GM12891 (cell line): ENCODE measurements around the gene CMTR1.

Experiments
- PAX5 ChIP-seq: IDR thresholded peaks from 2 replicates; pipeline ENCODE4 v1.6.1; 2011; ENCODE audit warnings: low read length, moderate library complexity, mild to moderate bottlenecking; ENCODE audit not compliant: insufficient read depth, severe bottlenecking
- POLR2A ChIP-seq: IDR thresholded peaks from 2 replicates; pipeline ENCODE4 v1.6.1; 2011; ENCODE audit warnings: low read depth, low read length, control low read depth
- POLR2AphosphoS5 ChIP-seq: IDR thresholded peaks from 2 replicates; pipeline ENCODE4 v1.6.1; 2011; ENCODE audit warnings: low read depth, low read length, control low read depth

DNA sequence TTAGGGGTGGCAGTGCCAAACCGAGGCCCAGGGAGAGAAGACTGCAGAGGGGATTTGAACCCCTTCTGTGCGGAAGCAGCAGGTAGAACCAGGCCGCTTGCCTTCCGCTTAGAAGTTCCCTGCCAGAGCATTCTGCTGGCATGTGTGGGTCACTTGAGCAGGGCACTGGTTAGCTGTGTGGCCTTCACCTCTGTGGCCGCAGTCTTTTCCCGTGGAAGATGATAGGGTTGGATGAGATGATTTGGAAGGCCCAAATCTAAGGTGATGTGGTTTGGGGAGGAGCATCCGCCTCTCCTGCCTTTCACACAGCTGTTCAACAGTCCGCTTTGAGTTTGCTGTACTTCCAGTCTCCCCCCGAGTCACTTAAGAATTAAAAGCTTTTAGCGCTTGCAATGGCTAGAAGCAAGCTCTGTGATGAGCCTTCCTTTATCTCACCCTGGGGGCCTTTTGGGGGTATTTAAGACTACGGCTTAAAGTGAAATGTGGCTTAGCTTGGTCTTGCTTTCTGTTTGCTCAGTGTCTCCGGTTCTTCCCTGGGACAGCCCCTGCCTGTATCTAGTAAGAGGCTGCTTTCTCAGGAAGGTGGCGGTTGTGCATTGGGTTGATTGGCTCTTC, 743 bp downstream of the CMTR1 start:
- TF ChIP-seq PAX5 (no peak), POLR2A (no peak; the same call in 1 of the 2 replicates), POLR2AphosphoS5 (no peak; the same call in 1 of the 2 replicates)
